Stimulated activated CD4-positive, alpha-beta T cell treated with anti-CD3 and anti-CD28 coated beads, Interleukin-1b, Interleukin-23, amount 100 ng/mL, for 48 hours (primary cell): Measurements from ENCODE around the gene FZD4.
"Not testable (repeated sequence)": the region's sequence is repeated elsewhere in the genome, so short reads cannot be mapped to it uniquely, and the experiment has no call there.

ENCODE experiments used
- DNase-seq: peaks from one replicate; pipeline ENCODE4 v3.0.0-alpha.2; 2020

Gene FZD4

DNA sequence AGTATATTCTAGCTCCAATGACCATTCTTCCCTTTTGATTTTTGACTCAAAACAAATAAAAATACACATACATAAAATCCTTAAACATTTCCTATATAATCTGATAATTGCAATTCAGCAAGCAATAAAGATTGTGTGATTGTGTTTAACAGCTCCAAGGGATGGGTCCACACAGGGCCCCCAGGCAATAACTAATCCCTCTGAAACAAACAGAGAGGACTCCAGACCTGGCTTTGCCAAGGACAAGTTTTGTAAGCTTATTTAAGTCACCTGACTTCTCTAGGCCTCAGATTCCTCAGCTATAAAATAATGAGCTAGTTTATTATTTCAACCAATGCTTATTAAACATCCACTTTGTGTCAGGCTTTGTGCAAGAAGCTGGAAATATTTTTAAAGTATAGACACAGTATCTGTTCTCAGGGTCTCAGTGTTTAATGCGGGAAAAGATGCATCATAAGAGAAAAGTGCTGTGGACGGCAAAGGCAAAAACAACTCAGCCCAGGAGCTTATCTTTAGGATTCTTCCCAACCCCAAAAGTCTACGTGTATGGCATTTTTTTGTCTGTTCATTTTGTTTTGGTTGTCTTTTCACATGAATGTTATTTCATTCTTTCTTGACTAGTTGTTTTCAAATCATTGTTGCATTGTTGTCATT, 20.1 kb downstream of the FZD4 start:
- no peak for DNase-seq

DNA sequence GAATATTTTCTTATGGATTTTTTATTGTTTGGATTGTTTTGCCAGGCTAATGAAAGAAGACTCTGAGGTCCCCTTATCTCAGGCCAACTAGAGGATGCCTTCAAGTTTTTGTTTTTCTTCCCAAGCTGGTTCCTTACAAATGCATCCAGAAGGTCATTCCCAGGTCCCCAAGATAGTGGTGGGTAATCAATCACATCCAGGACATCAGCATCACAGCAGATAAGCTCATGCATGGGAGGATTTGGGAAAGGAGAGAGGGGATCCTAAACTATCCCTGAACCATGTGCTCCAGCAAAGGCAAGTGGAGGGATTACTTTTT, 20.7 kb downstream of the FZD4 start:
- DNase-seq = no peak

DNA sequence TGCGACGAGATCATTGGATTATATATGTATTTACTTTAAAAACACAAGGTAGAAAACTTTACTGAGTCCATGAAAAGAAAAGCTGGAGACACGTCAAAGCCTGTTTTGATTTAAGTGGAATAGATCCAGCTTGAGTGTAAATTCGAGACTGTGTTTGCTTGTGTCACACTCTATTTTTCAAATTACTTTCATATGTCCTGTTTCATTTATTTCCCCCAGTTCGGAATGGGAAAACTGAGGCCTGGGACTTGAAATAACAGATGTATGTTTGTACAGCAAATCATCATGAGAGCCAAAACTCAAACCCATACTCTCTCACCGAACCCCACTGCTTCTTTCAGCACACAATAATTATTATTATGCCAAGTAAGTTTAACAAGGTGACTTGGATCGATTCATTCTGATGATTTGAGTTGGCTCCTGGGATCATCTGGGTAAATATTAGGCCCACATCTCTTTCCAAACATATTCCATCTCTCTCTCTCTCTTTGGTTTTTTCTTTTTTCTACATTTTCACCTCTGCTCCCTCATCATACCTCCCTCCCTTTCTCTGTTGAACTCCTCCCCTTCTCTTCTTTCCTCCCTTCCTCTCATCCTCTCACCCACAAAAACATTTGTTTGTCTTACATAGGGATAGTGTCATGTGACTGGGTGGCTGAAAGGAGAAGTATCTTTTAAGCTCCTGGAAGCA, 21.2 kb downstream of the FZD4 start:
- no peak for DNase-seq

DNA sequence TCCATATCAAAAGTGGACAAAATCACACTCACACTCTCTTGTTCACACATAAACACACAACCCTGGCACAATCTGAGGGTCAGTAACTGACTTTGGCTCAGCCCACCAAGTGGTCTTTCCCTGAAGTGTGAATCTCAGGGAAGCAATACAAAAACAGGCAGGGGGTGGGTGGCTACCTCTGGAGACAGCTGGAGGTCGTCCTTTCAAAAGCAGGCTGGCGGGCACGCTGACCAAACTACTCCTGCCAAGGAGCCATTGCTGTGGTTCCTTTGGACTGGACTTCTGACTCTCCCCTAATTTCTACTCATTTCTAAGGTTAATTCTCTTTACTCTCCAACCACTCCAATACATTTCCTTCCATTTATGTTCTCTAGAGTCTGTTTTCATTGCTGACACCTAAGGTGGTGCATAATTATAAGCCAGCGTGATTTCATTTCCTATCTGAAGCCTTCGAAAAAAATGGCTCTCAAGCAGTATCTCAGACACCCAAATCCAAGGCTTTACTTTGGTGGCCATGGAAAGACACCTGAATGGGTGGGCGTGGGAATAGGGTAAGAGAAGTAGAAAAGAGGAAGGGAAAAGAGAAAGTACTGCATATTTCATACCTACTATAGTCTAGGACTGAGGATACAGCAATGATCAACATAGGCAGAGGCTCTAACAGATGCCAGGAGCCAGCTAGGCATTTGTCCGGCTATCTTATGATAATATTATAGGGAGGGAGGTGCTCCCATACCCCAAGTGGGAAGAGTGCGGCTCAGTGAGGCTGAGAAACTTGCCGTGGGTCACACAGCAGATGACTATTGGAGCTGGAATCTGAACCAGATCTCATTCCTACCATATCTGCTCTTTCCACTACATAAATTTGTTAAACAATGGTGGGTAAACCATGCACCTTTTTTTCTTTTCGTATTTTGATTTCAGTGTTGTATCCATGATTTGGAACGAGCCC, 22.0 kb downstream of the FZD4 start:
- no peak for DNase-seq

DNA sequence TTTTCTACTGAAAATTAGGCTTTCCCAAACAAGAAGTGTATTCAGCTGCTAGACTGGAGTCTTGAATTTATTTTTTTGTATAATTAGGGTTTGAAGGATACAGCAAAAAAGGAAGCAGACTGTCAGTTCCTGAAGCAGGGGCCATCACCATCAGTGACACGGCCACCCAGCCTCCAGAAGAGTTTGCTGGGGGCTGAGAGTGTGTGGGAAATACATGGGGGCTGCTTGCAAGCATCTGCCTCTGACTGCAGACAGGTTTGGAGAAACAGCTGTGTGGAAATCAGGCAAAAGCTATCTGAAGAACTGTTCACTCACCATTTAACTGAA, 23.0 kb downstream of the FZD4 start:
- no peak for DNase-seq

DNA sequence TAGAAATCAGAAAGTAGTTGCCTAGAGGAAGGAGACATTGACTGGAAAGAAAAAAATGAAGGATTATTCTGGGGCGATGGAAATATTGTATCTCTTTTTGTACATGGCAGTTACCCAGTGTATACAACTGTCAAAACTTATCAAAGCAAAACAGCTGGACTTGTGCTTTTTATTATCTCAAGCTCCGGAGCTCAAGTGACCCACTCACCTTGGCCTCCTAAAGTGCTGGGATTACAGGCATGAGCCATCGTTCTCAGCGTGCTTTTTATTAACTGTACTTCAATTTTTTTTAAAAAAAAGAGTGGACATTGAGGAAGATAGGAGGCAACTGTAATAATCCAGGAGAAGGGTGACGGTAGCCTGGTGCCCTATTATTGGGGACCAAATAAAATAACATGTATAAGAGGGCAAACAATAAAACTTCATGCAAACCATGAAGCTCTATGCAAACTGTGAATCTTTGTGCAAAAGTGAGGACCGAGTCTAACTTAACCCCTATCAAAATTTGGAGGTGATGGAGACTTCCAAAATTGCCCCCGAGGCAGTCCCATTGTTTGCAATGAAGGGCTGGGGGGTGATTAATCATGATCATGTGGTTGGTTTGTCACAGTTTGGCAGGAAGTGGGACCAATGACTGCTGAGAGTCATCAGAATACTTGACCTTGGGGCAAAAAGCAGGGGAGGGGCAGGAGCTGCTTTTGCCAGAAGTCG, 23.5 kb downstream of the FZD4 start:
- DNase-seq = no peak

DNA sequence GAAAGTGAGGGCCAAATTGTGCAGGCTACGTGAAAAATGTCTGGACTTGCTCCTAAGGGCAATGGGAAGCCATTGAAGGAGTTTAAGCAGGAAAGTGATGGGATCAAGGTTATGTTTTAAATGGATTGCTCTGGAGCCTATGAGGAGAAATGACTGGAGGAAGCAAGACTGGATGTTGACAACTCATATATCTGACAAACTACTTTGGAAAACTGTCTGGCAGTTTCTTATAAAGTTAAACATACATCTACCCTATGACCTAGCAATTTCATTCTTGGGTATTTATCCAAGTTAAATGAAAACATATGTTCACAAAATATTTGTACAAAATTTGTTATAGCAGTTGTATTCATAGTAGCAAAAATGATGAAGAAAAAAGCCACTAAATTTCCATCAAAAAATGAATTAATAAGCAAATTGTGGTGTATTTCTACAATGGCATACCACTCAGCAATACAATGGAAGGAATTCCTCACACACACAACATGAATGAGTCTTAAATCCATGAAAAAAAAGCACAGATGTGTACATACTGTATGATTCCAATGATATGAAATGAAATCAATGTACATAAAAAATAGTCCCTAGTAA, 24.1 kb downstream of the FZD4 start:
- no peak for DNase-seq

DNA sequence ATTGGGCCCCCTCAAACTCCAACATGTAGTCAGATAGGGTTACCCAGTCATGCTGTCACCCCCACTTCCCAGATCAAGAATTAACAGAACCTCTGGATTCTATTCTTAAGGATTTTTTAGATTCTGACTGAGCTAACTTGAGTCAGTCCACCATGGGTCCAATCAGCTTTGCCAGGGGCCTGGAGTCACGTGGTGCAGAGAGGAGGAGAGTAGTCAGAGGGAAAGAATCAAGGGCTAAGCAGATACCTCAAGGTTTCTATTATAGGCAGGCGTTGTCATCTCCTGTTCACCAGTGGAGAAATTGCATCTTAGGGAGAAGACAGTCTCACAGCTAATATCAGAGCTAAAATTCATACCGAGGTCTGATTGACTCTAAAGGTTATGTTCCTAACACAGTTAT, 28.2 kb downstream of the FZD4 start:
- DNase-seq = no peak

DNA sequence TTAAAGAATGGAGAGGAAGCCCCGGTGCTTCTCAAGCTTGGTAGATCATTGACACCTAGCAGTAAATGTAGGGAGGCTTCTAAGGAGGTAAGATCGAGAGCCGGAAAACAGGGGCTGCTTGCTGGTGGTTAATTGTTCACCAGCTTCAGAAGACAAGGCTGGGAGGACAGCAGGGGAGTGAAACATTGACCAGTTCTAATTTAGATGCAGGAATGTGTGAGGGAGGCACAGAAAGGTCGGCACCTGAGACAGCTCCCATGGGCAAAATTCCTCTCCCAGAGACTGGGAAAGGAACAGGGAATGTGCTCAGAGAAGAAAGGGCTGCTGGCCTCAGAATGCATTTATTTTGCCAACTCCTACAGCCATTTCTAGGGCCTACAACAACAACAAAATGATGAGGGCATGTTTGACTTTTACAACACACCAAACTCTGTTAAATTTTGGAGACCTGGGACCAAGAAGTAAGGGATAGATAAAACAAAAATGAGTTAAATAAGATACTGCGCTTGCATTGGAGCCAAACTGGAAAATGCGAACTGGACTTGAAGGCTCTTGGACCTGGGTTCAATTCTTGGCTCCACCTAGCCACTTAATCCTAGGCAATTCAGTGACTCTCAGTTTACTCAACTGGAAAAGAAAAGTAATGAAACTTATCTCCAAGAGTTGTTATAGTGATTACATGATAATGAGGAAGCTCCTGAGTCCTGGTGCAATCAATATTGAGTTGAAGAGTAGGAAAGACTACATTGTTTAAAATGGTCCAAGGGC, 31.0 kb downstream of the FZD4 start:
- no peak for DNase-seq

DNA sequence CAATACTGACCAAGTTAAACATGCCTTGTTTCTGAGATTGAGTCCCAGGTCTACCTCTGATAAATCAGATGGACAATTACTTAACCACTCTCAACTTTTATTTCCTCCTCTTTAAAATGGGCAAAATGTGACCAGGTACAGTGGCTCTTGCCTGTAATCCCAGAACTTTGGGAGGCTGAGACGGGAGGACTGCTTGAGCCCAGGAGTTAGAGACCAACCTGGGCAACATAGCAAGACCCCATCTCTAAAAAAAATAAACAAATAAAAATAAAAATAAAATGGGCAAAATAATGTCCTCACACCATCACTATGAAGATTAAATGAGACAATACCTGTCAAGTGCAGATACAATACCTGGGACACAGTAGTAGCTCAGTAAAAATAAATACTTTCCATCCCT, 33.0 kb downstream of the FZD4 start:
- no peak for DNase-seq

DNA sequence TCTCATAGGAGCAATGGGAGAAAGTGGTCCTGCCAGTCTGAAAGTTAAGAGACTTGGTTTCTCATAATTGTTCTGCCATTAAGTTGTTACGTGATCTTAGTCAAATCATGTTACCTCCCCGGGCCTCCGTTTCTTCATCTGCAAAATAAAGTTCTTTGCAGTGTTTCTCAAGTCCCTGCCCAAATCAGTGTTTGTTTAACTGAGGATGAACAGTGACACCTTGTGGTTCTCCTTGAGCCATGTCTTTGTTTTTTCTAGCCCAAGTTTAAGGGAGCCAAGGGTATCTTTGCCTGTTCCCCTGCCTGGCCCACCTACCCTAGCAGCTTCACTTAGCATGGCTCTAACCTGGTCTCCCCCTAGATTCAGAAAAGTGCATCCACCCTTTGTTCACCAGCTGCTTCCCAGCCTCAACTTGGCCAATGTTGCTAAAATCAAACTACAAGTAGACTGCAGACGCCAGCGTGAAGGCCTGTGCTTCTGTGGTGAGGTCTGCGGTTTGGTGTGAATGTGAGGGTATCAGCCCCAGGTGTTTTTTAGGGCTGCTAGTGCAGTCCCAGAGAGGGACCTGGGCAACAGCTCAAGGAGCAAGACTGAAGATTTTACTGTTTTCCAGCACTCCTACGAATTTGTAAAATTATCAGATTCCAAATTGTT, 35.5 kb downstream of the FZD4 start:
- no peak for DNase-seq

DNA sequence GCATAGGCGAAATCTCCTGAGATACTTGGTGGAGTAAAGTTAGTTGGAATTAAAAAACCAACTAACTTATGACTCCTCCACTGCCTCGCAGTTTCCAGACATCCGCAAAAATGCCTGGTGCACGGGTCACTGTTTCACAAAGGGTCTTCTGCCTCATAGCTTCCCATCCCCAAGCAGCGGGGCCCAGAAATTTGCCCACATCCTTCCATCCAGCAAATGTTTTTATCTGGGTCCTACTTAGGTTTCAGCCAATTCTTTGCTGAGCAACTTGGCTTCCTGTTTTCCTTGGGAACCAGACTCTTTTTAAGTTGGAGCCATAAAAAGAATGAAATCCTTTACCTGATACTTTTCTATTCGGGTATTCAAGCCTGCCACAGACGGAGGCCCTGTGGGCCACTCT, 36.2 kb downstream of the FZD4 start:
- DNase-seq = no peak

DNA sequence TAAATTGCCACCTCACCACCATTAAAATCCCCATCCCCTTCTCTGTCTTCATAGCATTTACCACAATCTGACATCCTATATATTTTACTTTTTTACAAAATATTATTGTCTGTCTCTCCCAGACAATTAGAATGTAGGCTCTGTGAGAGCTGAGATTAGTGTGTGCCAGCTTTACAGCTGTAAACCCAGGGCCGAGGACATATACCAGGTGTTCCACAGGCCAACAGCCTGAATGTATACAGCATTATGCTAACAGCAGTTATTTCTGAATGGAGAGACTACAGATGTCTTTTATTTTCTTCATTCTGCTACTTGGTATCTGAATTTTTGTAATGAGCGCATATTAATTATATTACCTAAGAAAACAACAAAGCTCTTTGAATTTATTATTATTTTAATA, 36.7 kb downstream of the FZD4 start:
- DNase-seq = no peak

DNA sequence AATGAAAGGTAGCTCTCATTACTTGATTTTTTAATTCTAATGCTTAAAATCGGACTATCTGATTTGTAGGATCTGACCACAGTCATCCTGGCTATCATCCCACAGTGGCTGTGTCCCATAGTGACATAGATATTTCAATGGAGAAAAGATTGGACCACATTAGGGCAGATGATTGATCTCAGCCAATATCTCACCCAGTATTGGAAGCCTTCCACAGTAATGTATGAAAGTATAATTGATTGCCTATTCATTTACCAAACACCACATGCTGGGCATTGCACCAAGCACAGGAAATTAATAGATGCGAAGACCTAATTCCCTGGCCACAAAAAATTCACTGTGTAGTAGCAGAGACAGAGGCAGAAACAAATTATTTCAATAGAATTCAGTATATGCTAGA, 37.6 kb downstream of the FZD4 start:
- no peak for DNase-seq

DNA sequence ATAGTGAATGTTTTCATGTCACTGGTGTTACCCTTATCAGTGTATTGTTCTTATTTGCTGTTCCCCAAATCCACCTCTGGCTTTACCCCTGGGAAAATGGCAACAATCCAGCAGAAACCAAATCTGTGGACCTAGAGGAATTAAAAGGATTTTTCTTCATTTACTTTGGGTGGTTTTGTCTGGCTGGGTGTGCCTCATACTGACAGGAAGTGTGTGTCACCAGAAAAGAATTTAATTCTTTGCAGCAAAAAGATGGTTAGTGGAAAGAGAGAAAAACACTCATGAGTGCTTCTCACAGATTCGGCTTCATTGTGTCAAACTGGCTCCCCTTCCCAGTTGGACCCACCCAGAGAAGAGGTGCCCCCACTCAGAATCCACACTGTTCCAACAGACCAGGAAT, 38.9 kb downstream of the FZD4 start:
- DNase-seq = no peak

DNA sequence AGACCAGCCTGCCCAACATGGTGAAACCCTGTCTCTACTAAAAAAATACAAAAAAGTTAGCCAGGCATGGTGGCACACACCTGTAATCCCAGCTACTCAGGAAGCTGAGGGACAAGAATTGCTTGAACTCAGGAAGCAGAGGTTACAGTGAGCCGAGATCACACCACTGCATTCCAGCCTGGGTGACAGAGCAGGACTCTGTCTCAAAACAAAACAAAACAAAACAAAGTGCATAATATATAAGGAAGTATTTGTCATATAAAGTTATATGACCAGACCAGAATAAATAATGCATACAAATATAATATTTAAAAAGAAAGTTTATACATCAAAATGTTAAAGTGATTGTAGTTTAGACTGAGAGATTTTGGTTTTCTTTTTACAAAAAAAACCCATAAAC, 39.3 kb downstream of the FZD4 start:
- not testable (repeated sequence) for DNase-seq

DNA sequence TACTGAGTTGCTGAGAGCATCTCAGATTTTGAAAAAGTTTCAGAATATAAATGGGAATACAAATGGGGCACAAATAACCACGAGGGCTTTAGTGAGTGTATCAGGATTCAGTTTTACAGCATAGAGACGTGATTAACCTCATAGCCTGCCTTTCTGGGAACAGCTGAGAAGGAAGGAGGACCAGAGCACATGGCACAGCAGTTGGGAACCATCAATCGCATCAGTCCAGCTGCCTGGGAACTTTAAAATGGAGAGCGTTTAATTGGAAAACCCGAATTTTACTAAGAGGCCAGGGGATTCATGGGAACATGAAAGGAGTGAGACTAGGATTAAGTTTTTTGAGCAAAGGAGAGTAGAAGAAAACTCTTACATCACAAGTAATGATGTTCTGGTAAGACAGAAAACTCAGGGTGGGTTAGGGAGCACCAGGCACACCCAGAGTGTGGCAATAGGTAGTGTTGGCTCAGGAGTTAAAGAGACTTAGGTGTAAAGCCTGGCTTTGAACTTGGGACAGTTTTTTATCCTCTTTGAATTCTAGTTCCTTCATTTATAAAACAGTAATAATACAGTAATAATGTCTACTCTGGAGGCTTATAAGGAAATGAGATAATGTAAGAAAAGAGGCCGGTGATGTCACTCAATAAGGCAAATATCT, 40.2 kb downstream of the FZD4 start:
- DNase-seq = no peak

DNA sequence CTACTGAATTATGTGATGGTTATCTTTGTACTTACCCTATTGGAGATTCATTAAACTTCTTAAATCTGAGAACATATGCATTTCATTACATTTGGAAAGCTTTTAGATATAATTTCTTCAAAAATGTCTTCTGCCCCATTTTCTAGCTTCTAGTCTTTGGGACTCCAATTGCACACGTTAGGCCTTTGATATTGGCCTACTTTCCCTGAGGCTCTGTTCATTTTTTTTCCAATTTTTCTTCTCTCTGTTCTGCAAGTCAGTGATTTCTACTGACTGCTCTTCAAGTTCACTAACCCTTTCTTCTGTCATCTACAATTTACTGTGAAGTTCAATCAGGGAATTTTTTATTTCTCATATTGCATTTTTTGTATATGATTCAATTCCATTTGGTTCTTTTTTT, 43.0 kb downstream of the FZD4 start:
- DNase-seq = no peak

DNA sequence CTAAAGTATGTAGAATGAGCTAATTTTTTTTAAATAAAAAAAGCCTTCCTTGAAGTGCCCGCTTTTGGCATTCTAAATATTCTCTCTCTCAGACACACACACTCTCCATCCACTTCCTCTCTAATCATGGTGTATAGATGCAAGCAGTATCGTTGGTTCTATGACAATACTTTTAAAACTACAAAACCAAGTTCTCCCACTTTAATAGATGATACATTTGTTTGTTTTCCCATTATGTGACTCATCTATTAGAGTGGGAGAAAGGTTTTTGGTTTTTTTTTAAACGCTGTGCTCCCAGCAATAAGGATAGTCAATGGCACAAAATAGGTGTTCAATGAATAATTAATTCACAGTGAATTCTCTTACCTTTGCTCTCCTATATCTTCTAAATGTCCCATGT, 44.6 kb downstream of the FZD4 start:
- no peak for DNase-seq

DNA sequence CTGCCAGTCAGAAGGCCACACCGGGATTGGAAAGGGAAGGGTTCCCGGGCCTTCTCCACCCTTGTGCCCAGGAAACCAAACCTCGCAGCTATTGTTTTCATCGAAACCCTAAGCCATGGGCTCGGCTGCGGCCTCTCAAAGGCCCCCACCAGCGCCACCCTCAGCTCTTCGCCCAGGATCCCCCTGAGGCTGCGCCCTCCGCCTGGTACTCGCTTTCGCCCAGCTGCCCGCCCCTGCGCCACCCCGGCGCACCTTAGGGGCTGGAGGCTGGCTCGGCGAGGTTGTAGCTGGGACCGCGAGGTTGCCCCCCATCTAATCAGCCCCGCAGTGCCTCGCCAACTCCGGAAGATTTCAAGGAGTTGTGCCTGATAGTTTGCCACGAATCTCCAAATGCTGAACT, 49.0 kb downstream of the FZD4 start:
- DNase-seq = no peak

DNA sequence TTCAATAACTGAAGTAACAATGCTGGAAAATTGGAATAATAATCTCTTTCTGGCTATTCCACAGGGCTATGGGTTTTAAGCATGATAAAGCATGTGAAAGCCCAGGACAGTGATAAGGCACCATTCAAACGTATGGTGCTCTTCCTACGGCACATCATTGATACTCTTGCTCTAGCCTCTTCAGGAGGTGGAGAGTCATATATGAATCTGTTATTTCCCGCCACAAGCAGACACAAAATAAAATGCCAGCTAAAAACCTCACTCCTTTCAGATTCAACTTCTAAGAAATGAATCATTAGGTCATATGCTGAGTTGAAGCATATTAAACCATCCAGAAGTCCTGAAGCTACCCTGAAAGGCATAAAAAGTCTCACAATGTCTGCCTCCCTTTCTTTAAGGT, 49.9 kb downstream of the FZD4 start:
- no peak for DNase-seq
